ENCODE data around the gene PCDH15.

PCDH15 gene

DNA sequence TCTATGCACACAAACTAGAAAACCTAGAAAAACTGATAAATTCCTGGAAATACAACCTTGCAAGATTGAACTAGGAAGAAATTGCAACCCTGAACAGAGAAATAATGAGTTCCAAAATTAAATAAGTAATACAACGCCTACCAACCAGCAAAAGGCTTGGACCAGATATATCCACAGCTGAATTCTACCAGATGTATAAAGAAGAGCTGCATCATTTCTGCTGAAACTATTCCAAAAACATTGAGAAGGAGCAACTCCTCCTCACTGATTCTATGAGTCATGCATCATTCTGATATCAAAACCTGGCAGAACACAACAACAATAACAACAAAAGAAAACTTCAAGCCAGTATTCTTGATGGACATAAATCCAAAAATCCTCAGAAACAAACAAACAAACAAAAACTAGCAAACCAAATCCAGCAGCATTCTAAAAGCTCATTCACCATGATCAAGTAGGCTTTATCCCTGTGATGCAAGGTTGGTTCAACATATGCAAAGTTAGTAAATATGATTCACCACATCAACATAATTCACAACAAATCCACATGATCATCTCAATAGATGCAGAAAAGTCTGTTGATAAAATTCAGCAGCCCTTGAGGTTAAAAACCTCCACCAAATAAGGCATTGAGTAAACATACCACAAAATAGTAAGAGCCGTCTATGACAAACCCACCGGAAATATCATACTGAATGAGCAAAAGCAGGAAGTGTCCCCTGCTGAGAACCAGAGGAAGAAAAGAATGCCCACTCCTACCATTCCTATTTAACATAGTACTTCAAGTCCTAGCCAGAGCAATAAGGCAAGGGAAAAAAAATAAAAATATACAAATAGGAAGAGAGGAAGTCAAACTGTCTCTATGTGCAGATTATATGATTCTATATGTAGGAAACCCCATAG is 98.2 kb downstream of the PCDH15 start:
- no peak for DNase-seq

DNA sequence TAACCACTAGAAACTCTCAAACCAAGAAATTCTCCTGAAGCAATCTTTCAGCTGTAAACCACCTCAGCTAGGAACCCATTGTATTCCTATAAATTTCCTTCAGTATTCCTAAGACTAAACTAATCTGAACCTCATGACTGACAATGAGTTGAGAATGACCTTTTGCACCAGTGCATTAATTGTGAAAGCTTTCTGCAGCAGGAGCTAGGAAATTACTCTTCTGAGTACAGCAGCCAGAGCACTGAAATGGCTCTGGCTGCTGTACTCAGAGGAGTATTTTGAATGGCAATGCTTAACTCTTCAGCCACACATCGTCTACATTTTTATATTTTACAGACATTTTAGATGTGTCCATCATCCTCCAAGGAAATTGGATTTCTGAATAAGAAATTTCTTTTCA is 109.7 kb downstream of the PCDH15 start:
- no peak for DNase-seq

DNA sequence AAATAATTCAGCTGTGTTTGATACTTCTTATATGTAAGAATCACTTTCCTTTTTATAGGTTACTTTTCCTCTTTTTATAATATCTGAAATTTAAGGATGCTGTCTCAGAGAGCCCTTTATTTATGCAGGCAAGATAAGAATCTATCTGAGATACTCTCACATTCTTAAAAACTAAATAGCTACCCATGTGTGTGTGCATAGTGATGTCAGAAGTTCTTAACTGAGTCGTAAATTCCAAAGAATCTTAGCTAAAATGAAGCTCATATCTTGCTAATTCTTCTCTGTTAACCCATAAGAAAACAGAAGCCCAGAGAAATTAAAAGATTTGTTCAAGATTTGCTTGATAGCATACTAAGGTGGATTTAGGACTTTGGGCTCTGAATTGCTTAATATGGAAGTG is 118.5 kb downstream of the PCDH15 start:
- no peak for DNase-seq

DNA sequence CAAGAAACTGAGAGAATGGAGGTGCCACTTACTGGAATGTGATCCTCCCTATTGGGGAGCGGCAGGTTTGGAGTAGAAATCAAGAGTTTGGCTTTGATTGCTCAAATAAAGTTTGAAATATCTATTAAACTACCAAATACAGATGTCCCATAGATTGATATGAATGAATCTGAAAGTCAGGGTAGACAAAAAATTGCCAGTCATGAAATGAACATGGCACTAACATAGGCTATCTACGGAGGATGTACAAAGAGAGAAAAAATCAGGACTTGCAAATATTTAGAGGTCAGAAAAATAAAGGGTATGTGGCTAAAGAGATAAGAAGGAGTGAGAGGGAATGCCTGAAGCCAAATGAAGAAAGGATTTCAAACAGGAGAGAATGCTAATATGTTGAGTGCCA is 119.9 kb downstream of the PCDH15 start:
- DNase-seq = no peak

DNA sequence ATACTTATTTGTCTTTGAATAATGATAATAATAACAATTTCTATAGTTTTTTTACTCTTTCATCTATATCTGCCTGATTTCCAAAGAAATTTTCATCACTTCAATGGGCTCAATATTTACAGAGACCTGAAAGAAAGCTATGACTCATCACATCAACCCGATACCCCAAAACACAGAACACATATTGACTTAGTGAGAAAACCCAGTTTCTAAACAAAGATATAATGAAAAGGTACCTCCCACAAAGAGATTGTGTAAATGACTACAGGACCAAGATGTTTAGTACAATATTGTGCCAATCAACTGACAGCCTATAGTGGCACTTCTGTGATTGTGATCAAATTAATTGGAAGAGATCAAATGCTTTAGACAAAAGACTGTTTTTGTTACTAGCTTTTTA is 133.9 kb downstream of the PCDH15 start:
- DNase-seq = no peak

DNA sequence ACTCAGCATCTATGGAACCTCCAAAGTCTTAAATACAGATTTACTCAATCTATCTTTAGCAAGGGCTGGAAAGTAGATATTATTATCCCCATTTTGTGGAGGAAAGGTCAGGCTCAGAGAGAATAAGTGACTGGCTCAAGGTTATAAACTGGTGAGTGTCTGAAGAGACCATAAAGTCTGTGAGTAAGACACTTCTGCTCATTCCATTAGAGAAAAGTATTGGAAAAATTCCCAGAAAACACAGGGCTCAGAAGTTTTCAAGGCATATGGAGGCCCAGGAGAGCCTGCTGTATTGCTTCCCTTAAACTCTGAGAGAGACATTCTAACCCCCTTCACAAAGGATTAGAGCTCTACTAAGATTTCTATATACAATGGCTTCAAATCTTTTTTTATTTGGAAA is 134.8 kb downstream of the PCDH15 start:
- DNase-seq = no peak

DNA sequence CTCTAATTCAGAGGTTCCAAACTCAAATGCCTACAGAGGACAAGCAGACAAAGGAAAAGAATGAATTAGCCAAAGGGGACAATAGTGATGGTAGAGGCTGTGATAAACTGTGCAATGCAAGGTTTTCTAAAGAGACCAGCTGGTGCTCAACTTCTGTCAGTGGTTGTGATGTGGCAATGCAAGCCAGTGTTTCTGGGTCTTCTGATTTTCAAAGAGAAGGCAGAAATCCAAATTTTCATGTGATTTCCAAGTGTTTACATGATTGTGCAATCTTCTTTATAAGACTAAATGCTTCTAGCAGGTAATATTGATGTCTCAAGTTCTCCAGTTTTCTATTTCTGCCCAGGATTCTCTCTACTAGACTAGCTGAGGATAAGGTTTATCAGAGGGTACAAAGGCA is 135.9 kb downstream of the PCDH15 start:
- no peak for DNase-seq

DNA sequence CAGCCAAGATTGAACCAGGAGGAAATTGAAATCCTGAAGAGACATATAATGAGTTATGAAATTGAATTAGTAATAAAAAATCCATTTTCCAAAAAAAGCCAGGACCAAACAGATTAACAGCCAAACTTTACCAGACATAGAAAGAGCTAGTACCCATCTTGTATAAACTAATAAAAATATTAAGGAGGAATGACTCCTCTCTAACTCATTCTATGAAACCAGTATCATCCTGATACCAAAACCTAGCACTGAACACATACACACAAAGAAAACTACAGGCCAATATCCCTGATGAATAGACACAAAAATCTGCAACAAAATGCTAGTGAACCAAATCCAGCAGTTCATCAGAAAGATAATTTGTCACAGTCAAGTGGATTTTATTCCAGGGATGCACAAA is 140.6 kb downstream of the PCDH15 start:
- no peak for DNase-seq

DNA sequence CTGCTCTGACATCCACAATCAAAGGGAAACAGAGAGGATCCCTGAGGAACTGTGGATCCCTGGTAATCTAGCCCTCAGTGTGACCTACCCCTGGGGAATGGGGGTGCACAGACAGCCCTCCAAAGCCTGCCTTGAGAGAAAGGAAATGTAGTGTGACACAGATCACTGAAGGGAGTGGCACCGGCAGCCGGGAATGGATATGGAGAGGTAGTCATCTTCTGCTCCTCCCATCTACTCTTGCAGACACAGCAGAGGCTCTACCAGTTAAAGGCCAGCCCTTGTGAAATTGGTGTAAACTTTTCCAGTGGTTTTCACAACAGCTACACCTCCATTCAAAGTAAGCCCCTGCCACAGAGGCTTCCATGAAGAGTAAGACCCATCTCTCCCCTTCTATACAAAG is 144.4 kb downstream of the PCDH15 start:
- DNase-seq = no peak

DNA sequence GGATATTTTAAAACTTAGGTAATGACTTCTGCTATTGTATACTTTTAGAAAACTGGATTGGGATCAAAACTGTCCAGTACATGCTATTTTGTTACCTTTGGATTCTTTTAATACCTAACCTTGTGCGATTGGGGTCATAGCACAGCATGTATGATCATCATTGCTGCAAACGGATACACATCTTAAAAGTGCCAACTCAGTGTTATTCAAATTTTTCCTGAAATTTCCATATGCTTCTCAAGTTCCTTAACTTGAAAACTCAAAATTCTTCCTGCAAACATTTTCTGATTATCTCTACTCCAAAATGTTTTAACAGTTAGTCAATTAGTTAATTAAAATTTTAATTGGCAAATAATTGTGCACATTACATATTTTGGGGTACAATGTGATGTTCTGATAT is 147.5 kb downstream of the PCDH15 start:
- no peak for DNase-seq

DNA sequence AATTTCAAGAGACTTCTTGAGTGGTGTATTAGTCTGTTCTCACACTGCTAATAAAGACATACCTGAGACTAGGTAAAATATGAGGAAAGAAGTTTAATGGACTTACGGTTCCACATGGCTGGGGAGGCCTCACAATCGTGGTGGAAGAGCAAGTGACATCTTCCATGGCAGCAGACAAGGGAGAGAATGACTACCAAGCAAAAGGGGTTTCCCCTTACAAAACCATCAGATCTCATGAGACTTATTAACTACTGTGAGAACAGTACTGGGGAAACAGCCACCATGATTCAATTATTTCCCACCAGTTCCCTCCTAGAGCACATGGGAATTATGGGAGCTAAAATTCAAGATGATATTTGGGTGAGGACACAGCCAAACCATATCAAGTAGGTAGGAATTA is 150.5 kb downstream of the PCDH15 start:
- DNase-seq = no peak

DNA sequence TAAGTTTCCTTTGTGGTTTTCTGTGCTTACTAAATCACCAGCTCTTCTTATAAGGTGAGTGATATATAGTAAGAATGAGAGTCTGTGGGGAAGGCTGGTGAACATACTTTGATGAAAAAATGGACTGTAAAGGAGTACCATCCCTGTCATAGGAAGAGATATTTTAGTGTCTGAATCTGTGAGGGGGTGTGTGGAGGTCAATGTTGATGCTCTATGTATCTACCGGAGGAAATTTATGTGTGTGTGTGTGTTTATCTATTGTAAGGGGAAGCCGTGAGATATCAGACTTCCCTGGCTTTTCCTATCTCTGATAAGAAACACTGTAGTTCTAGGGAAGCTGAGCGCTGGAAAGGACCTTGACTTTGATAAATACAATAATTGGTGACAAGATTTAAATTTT is 179.0 kb downstream of the PCDH15 start:
- DNase-seq = no peak

DNA sequence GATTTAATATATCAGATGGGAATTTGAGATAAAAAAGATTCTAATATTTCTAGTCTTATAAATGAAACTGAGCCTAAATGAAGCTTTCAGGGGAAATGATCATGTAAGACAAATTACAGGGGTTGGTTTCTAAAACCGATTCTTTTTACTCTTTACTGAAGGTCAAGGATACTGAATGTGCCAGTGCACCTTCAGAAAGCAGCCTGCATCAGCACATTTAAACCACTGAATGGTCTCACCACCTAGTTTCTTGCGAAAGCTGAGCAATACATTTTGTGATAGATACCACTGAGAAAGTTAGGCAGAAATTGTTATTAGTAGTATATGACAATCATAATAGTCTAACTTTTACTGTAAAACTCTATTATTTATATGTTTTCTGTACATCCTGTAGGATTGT is 180.7 kb downstream of the PCDH15 start:
- no peak for DNase-seq

DNA sequence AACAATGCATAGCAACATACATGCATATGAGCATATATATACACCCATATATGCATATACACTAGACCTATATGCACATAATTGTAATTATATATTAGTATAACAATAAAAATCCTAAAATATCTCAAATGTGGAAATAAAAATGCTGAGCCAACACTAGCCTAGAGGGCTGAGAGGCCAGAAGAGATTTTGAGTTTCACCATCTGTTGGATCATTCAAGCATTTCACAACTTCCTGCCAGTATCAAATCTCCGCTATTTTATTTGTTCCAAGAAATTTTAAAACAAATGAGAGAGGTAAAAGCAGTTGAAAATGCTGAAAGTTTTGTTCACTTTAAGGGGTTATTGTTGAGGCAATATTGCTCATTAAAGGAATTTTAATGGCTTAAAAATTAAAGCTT is 187.0 kb downstream of the PCDH15 start:
- no peak for DNase-seq

DNA sequence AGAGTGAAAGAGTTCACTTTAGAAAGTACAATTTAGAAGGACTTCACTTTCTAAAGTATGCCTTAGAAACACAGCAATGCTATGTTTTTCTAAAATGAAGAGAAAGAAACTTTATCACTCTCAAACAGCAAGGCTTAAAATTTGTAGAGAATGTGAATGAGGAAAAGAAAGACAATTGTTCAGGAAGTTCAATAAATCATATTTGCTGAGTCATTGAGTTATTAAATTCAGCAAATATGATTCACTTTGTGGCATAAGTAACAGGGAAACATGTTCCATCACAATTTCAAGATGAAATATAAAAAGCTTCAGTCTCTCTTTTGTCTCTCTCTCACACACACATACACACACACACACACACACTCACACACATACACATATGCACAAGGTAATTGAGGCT is 187.9 kb downstream of the PCDH15 start:
- DNase-seq = no peak

DNA sequence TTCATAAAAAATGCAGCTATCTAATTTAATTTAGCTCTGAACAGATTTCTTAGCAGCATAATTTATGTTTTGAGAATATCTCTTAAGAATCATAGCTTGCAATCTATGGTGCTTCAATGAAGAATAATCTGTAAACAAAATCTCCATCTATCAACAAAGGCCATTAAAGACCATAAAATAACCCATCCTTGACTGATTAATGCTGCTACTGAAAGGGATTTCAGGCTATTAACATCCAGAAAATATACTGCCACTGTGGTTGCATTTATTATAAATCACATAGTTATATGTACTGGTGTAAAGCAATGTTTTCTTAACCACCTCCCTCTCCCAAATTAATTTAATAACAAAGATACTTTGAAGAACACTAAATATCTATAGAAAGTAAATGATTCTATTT is 191.6 kb downstream of the PCDH15 start:
- no peak for DNase-seq

DNA sequence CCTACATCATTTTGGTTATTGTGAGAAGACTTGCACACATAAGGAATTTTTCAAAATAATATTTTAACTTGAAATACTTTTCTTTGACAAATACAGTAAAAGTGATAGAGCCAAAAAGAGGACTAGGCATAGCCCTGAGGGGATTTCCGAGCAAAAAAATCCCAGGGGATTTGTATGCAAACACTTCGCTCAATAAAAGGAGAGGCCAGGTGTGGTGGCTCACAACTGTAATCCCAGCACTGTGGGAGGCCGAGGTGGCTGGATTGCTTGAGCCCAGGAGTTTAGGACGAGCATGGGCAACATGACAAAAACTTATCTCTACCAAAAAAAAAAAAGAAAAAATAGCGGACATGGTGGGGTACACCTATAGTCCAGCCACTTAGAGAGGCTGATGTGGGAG is 193.0 kb downstream of the PCDH15 start:
- DNase-seq = no peak

DNA sequence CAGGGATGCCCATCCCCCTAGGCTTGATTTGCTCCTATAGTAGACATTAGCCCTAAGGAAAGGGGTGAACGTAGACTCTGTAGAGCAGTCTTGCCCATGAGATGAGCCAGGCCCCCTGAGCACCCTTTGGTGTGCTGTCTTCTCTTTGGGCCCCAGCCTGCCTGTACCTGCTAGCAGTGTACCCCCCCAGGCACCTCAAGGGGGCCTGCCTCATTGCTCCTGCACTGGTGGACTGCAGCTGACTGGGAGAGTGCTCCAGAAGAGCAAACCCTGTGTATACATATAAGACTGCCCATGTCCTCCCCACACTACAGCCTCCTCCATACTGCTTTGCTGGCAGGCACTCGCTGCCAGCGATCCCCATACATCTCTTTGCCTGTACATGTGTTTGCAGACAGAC is 206.7 kb downstream of the PCDH15 start:
- no peak for DNase-seq

DNA sequence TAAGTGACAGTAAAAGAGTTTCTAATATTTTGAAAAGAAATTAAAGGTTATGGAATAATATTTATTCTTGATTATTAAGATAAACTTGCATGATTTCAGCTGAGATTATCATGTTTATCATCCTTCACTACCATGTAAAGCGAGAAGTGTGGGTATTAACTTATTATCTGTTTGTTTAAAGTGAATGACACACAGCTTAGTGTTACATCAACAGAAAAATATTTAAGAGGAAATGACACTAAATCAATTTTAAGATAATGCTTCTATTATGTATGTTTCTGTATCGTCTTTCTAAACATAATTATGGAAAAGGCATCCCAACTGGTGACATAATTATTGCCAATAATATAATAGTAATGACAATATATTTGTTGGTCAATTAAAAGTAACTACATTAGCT is 213.1 kb downstream of the PCDH15 start:
- DNase-seq = no peak

DNA sequence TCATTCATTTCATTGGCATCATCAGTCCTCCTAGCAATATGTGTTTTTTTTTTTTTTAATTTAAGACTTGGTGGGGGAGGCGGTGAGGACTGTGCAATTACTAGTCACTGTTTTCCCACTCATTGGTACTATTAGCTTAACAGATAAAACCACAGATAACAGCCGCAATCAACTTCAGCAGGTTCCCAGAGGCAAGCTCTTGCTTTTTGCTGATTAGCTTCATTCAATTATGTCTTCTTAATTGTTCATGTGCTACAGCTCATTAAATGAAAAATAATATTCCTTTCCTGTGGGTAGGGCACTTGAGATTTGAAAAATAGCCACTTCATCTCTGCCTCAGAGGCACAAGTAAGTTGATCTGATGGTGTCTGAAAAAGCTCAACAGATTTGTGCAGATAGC is 215.5 kb downstream of the PCDH15 start:
- DNase-seq = no peak

DNA sequence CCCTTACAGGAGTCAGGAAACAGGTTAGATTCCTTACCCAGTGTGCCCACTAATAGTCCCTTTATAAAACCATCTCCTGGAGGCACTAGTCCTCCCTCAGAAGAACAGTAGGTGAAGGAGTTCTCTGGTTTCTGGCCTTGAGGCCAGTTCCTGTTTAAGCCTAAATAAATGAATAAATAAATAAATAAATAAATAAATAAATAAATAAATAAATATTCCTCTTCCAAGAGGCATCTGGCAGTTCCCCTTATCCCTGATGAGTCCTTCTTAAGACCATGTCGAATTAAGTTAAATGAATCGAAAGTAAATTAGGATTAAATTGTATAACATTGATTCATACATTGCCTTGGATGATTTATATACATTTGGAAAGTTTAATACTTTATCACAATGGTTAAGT is 223.3 kb downstream of the PCDH15 start:
- DNase-seq = no peak

DNA sequence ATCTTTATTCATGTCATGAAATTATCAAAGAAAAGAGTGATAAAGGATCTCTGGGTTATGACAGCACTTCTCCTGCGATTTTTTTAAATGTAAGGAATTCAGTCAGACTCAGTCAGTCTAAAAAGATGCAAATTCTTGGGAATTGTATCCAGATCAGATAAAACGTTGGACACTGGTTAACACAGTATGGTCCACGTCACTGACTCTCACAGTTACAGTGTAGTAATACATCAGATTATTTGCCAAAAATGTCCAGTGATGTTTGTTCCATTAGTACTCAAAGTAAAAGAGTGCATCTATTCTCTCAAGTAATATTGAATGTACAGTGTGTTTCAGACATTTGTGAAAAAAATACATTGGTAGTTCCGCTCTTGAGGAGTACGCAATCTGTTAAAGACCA is 224.5 kb downstream of the PCDH15 start:
- DNase-seq = no peak

DNA sequence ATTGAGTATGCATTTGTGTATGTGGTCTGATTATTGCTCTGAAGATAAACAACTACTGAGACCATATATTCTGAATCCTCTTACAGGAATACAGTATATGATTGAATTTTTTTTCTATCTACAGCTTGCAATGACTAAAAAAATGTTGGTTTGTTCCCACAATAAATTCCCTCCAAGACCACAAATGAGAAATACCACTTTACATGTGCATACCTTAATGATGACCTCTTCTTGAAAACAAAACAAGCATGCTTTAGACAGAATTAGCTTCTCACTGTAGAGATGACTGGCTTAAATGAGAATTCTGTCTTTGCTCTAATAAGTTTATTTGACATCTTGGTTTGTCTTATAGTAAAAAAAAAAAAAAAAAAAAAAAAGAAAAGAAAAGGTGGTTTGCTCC is 241.5 kb downstream of the PCDH15 start:
- DNase-seq = no peak

DNA sequence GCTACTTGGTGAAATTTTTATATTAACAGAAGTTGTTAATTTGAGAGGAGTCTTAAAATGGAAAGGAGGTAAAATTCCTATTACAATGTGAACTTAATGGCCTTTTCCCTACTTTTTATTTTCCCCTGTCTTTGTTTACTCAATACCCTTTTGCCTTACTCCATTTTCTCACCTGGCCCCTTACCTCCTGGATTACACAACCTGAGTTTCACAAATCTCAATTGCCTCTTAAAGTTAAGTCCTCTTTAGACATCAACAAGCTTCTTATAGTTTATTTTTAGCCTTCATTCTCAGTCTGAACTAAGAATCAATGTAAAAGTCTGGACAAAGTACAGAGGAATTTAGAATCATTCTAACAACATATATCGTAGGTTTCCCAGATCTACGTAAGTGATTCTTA is 247.0 kb downstream of the PCDH15 start:
- DNase-seq = no peak

DNA sequence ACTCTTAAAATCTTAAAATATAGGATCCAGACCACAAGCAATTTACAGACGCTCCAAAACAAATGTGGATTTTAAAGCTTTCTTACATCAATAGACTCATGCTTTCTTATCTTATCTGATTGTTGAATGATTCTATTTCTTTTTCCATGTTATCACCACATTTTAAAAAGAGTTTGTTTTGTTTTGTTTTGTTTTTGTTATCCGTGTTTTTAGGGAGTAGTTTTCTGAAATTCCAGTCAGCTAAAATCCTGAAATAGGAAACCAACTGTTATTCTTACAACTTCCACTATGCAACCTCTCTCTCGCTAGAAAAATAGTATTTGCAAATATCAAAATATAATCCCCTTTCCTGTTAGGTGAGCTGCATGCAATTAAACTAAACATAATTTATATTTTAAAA is 251.0 kb downstream of the PCDH15 start:
- DNase-seq = no peak

Data from activated T-cell treated with anti-CD3 and anti-CD28 coated beads for 4 hours (primary cell).